Subcutaneous adipose tissue (tissue), 4 donors: ENCODE data around the gene GIPC2. TPM values are rescaled to one million over a fixed set of nuclear protein-coding genes. Genes with fewer than 3 reads are reported as not detected.

Experiments
- total RNA-seq, 4 donors: library from RNA; depleted of rRNA; stranded (reverse); fragments of >200 nt; gene quantifications; one replicate each; pipeline ENCODE4 v1.1.0, GENCODE V29; 2016
- TF ChIP-seq, protein P1 (sequence below): fragments of 450-650 bp; IDR thresholded peaks from one replicate; pipeline ENCODE4 v1.5.1; 2016; ENCODE audit warnings: low read depth, mild to moderate bottlenecking, control low read depth, antibody characterized with exemption, moderate library complexity

Gene GIPC2
- total RNA-seq, 4 donors from 2014 or later = 1.7 to 9.4 (median 3.8) TPM

DNA sequence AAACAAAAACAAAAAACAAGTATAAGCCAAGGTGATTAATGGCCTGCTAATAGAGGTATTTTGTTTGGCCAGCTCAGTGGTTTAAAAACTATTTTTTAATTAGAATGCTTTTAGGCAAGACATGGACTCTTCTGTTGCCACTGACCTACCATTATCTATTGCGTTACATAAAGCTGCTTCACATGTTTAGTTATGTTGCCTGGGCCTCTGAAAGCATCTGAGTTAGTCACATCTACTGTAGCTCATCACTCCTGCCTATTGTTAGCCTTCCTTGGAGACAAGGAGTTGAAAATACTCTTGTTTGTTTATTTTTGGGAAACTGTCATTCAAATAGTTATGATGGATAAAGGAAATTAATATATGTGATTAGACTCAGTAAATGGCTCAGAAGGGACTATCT lies 26.7 kb upstream of the GIPC2 start:
- TF ChIP-seq, protein P1, sequence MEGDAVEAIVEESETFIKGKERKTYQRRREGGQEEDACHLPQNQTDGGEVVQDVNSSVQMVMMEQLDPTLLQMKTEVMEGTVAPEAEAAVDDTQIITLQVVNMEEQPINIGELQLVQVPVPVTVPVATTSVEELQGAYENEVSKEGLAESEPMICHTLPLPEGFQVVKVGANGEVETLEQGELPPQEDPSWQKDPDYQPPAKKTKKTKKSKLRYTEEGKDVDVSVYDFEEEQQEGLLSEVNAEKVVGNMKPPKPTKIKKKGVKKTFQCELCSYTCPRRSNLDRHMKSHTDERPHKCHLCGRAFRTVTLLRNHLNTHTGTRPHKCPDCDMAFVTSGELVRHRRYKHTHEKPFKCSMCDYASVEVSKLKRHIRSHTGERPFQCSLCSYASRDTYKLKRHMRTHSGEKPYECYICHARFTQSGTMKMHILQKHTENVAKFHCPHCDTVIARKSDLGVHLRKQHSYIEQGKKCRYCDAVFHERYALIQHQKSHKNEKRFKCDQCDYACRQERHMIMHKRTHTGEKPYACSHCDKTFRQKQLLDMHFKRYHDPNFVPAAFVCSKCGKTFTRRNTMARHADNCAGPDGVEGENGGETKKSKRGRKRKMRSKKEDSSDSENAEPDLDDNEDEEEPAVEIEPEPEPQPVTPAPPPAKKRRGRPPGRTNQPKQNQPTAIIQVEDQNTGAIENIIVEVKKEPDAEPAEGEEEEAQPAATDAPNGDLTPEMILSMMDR = no peak

DNA sequence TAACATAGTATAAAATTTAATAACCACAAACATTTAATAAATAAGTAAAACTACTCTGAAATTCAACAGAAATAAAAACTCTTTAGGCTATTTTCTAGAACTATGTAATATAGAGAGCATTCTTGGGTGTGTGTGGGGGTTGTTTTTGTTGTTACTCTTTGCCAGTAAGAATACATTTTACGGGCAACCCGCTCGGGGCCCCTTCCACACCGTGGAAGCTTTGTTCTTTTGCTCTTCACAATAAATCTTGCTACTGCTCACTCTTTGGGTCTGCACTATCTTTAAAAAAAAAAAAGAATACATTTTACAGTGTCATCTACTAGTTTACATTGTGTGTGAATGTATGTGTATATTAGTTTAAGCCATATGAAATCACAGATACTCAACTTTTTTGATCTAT lies 16.0 kb upstream of the GIPC2 start:
- TF ChIP-seq, protein P1 = no peak

GRCh38 chr1:78032996-78033796 lies 12.6 kb upstream of the GIPC2 start:
- TF ChIP-seq, protein P1 = no peak

- TF ChIP-seq, protein P1 = no peak
Measured at GRCh38 chr1:78033797-78034172, 12.0 kb upstream of the GIPC2 start.

GRCh38 chr1:78035121-78035520 lies 10.6 kb upstream of the GIPC2 start:
- TF ChIP-seq, protein P1 = no peak

DNA sequence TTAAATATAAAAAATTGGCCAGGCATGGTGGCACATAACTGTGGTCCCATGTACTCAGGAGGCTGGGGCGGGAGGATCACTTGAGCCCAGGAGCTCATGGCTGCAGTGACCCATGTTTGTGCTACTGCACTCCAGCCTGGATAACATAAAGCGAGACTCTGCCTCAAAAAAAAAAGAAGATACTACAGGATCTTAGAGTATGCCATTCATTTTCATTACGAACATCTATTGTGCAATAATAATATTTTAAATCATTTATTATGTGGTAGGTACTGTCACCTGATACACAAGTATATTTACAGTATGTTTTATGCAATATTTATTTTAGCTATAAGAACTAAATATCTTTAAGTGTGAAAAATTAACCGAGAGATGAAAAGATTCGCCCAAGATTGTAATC lies 9.3 kb upstream of the GIPC2 start:
- TF ChIP-seq, protein P1 = no peak

DNA sequence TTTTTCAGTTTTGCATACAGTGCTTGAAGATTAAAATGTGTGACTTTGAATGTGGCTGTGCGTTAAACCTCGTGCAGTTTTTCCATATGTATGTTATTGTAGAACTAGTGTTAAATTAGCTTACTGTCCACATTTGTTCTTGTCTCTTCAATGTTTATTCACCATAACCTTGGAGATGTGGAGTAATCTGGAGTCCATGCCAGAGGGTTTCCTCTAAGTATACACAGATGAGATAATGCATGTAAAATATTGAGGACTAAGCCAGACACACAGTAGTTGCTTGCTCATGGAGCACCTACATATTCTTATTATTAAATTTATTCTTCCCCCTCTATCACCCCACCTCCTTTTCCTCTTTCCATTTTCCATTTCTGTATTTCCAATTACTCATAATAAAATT lies 7.7 kb upstream of the GIPC2 start:
- TF ChIP-seq, protein P1 = no peak
